GM21367 (cell line): ENCODE results near the gene PRODH.
"Not testable (repeated sequence)": the region's sequence is repeated elsewhere in the genome, so short reads cannot be mapped to it uniquely, and the experiment has no call there.

Experiments
- ATAC-seq: cut with Tn5 transposase; IDR thresholded peaks from one replicate; pipeline ENCODE4 v1.9.1; 2021; ENCODE audit not compliant: unreplicated experiment

PRODH gene

GRCh38 chr22:18968011-18968749 lies 32.1 kb upstream of the PRODH start:
- ATAC-seq, result no peak

DNA sequence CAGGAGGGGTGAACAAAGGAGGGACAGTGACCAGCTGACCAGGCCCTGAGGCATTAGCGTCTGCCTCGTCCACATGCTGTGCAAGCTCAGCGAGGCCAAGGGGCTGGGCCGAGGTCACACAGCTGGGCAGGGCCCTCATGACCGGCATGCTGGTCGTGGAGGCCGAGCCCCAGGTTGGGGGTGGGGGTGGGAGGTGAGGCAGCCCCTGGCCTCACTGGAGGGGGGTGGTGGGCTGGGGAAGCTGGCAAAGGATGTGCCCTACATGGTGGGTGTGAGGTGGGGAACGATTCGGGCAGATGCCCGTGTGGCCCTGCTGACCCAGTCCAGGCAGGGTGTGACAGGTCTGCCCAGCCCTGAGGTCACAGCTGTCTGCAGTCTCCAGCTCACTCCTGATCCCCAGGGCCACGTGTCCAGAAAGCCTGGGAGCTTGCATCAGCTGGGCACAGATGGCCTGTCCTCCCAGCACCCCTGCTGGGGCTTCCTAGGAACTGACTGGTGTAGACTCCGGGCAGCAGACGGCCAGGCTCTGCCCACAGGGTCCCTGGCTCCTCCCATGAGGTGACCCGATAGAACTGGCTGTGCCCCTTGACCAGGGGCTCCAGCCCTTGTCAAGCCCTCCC lies 31.4 kb upstream of the PRODH start:
- not testable (repeated sequence) for ATAC-seq

GRCh38 chr22:18966748-18967147 lies 30.7 kb upstream of the PRODH start:
- no peak for ATAC-seq

DNA sequence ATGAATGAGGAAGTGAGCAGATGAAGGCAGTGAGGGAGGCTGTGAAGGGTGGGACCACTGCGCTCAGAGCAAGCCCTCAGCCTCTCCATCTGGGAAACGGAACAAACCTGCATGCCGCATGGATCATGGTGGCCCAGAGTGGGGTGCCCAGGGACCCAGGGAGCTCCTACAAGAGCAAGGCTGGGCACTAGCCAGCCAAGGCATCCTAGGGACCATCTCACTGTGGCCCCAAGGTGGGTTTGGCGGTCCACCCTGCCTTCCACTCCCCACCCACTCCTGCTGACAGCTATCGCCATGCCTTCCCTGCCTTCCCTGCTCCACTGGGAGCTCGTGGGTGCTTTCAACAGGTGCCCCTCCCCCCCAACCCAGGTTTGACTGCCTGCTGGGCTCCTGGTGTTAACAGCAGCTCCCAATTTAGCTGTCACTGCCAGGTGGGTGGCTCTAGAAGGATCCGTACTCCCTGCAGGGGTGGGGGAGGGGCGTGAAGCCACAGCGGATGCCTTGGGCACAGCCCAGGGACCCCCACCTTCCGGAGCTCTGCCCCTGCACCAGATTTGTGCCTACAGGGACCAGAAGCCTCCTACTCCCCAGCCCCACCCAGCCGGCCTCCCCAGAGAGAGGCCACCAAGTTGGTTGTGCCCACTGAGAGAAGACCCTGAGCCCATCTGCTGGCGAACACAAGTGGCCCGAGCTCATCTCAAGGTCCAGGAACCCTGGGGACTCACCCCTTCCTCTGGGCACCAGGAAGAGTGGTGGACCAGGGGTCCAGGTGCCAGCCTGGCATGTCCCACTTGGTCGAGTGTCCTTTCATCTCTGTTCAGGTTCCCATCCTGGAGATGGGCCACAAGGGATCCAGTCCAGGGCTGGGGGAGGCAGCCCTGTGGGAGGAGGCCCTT lies 29.7 kb upstream of the PRODH start:
- ATAC-seq, result no peak

GRCh38 chr22:18964501-18965265 lies 28.6 kb upstream of the PRODH start:
- ATAC-seq, result not testable (repeated sequence)

- ATAC-seq, result not testable (repeated sequence)
Measured at GRCh38 chr22:18964051-18964450, 28.0 kb upstream of the PRODH start.

DNA sequence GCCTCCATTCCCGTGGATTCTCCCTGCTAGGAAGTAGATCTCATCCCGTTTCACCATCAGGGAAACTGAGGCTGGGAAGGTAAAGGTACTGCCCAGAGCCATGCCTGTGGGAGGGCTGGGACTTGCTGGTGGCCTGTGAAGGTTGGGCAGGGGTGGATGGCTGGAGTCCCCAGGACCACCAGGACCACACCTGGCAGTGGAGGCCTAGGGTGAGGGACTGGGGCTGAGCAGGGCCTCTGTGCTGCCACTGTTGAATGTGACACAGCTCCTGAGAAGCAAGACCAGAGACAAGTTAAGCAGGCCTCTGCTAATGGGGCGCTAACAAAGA lies 26.2 kb upstream of the PRODH start:
- no peak for ATAC-seq

DNA sequence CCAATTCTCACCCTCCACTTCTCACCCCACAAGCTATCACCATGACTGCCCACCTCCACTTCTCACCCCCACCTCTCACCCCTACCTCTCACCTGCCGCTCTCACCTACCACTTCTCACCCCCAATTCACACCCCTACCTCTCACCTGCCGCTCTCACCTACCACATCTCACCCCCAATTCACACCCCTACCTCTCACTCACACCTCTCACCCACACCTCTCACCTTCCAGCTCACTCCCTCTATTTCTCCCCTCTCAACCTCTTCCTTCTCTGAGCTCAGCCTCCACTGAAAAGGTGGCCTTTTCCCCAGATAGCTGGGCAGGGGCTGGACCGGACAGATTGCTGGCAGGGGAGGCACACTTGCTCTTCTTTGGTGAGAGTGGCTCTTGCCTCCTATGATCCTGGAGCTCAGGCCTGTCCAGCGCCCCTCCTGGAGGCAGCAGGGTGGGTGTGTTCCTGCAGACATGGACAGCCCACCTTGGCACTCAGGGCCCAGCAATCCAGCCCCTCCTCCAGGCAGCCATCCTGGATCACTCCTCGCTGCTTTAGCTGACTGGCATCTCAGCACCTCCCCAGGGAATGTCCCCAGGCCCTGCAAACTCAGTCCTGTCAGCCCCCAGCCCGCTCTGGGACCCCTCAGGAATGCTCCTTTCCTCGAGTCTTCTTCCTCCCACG lies 25.7 kb upstream of the PRODH start:
- ATAC-seq, result not testable (repeated sequence)

DNA sequence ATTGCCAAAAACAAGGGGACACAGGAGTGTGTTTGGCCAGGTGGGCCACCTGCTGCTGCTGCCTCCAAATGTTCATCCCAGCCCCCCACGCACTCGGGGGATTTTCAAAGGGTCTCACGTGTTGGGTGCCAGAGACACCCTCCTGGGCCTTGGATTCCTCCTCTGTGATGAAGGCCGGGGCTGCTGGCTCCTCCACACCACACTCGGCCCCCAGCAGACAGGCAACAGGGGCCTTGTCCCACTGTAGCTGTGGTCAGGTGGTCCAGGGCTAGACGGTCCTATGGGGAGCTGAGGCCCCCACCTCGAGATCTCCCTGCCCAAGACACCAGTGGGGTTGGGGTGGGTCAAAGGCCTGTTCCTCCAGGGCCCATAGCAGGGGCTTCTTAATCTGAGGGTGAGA lies 25.1 kb upstream of the PRODH start:
- ATAC-seq, result not testable (repeated sequence)

- not testable (repeated sequence) for ATAC-seq
Measured at GRCh38 chr22:18960166-18960820, 24.2 kb upstream of the PRODH start.

GRCh38 chr22:18959741-18960140 lies 23.6 kb upstream of the PRODH start:
- not testable (repeated sequence) for ATAC-seq

- not testable (repeated sequence) for ATAC-seq
Measured at GRCh38 chr22:18959266-18959665, 23.2 kb upstream of the PRODH start.

GRCh38 chr22:18958738-18959137 lies 22.6 kb upstream of the PRODH start:
- ATAC-seq, result not testable (repeated sequence)

GRCh38 chr22:18958321-18958705 lies 22.2 kb upstream of the PRODH start:
- ATAC-seq, result not testable (repeated sequence)

- ATAC-seq, result not testable (repeated sequence)
Measured at GRCh38 chr22:18957621-18958320, 21.7 kb upstream of the PRODH start.

DNA sequence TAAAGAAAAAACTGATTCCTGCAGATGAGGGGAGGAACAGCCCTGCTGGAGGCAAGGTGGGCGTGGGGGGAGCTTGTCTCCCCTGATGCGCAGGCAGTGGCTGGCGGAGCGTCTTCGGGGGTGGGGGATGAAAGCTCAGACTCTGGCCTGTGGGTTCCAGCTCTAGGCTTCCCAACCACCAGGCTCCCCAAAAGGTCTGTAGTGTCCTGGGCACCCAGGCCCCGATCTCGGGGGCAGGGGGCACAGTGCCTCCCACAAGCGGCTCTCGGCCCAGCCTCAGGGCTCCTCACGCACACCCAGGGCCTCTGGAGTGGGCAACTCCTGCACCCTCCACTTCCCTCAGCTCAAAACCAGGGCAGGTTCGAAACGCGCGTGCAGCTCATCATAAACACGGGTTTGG lies 20.9 kb upstream of the PRODH start:
- ATAC-seq, result not testable (repeated sequence)

GRCh38 chr22:18956121-18956895 lies 20.2 kb upstream of the PRODH start:
- not testable (repeated sequence) for ATAC-seq

DNA sequence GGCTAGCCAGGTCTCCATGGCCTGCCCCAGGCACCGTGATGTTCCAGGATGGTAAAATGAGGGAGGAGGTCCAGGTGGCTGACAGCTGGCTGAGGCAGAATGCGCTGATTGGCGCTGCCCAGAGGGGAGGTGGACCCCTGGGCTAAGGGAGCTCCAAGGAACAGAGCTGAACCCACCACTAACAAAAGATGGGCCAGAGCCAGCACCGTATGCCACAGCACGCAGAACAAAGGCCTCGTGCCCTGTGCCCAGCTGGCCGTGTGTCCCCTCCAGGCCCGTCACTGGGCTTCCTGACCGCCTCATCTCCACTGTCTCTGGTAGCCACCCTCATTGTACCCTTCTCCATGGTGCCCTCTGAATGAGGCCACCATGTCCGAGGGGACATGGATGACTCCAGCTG lies 19.6 kb upstream of the PRODH start:
- no peak for ATAC-seq
